Myocyte (in vitro differentiated cells): ENCODE data around the gene AKAP8L. TPM values are rescaled to one million over a fixed set of nuclear protein-coding genes. Genes with fewer than 3 reads are reported as not detected.

Experiments
- DNase-seq: peaks from one replicate; pipeline ENCODE4 v3.0.0-alpha.2; 2012; ENCODE audit warnings: low read depth
- total RNA-seq: library from RNA; depleted of rRNA; stranded (reverse); fragments of >200 nt; gene quantifications from 2 replicates; pipeline ENCODE4 v1.2.3, GENCODE V29; 2014

The AKAP8L gene
- total RNA-seq, 1 donor from 2014 or later = 143 TPM

GRCh38 chr19:15393963-15394362, 24.8 kb downstream of the AKAP8L start:
- DNase-seq = no peak

- no peak for DNase-seq
Measured at GRCh38 chr19:15390814-15391213, 28.0 kb downstream of the AKAP8L start.

GRCh38 chr19:15381864-15382263, 36.9 kb downstream of the AKAP8L start:
- no peak for DNase-seq

- DNase-seq = no peak
Measured at GRCh38 chr19:15381429-15381828, 37.4 kb downstream of the AKAP8L start.

- peak; percentile 61 for DNase-seq
Measured at GRCh38 chr19:15379999-15380647, 38.7 kb downstream of the AKAP8L start.

- DNase-seq = peak; percentile 99
Measured at GRCh38 chr19:15379083-15379998, 39.4 kb downstream of the AKAP8L start, which contains the start of gene AKAP8. TSS of gene AKAP8 (minus strand) at chr19:15379787. CDS start at chr19:15379731, 56 bp downstream.

- DNase-seq = peak; percentile 65
Measured at GRCh38 chr19:15378534-15379082, 40.2 kb downstream of the AKAP8L start.

- DNase-seq = no peak
Measured at GRCh38 chr19:15374796-15375440, 43.9 kb downstream of the AKAP8L start.

- no peak for DNase-seq
Measured at GRCh38 chr19:15374105-15374651, 44.6 kb downstream of the AKAP8L start.

GRCh38 chr19:15373644-15374043, 45.1 kb downstream of the AKAP8L start:
- DNase-seq = no peak

GRCh38 chr19:15372891-15373301, 45.9 kb downstream of the AKAP8L start:
- no peak for DNase-seq

- DNase-seq = no peak
Measured at GRCh38 chr19:15372470-15372869, 46.3 kb downstream of the AKAP8L start.

- no peak for DNase-seq
Measured at GRCh38 chr19:15371786-15372380, 46.9 kb downstream of the AKAP8L start.

GRCh38 chr19:15371119-15371518, 47.7 kb downstream of the AKAP8L start:
- no peak for DNase-seq

GRCh38 chr19:15369594-15369891, 49.2 kb downstream of the AKAP8L start:
- DNase-seq = no peak

- DNase-seq = no peak
Measured at GRCh38 chr19:15368798-15369593, 49.8 kb downstream of the AKAP8L start.

GRCh38 chr19:15368051-15368632, 50.6 kb downstream of the AKAP8L start:
- DNase-seq = no peak

- DNase-seq = no peak
Measured at GRCh38 chr19:15367439-15367838, 51.3 kb downstream of the AKAP8L start.

- DNase-seq = no peak
Measured at GRCh38 chr19:15365264-15365663, 53.5 kb downstream of the AKAP8L start.

- peak; percentile 17 for DNase-seq
Measured at GRCh38 chr19:15363791-15364190, 55.0 kb downstream of the AKAP8L start.
